Endothelial cell of umbilical vein (primary cell): ENCODE results near the gene MBD4. TPM values are rescaled to one million over a fixed set of nuclear protein-coding genes. Genes with fewer than 3 reads are reported as not detected.
A peak's percentile ranks its signal among the peaks of the same experiment; 100 is the strongest.

Experiments used
- BruUV-seq: library from RNA; stranded (reverse); fragments of 400-500 nt; replicated peaks from 2 replicates; lab custom pipeline; 2021; lab: Mats Ljungman, UMichigan
- CTCF ChIA-PET: fragments of 300-600, 350-600 bp; sonication (Branson Sonifier 250); formaldehyde crosslinking; loops from one replicate; lab custom pipeline; 2021; ENCODE audit warnings: antibody characterized with exemption, inconsistent platforms; lab: Charles Lee
- POLR2A ChIA-PET: fragments of 300-600, 350-600 bp; sonication (Branson Sonifier 250); formaldehyde crosslinking; loops from one replicate; lab custom pipeline; 2021; ENCODE audit warnings: antibody characterized with exemption, inconsistent platforms; lab: Charles Lee
- DNase-seq: peaks from one replicate; pipeline ENCODE4 v3.0.0-alpha.2; 2011; ENCODE audit warnings: low read depth, low spot score
- FAIRE-seq: peaks from 2 replicates; lab custom pipeline; 2011; peaks lifted over from hg19 to GRCh38; lab: Jason Lieb, UNC
- H2AFZ ChIP-seq: 2 replicates; pipeline ENCODE4 v1.6.0; 2012; ENCODE audit warnings: low read depth, low read length, control low read depth, inconsistent platforms
- H3K27ac ChIP-seq: 2 replicates; pipeline ENCODE4 v1.5.1; 2011; ENCODE audit warnings: low read depth, mild to moderate bottlenecking, control low read depth, low read length, moderate library complexity; ENCODE audit not compliant: insufficient read depth
- H3K27me3 ChIP-seq, 2 experiments: 2 replicates each; pipeline versions ENCODE4 v1.6.0 to v1.6.1; 2011; ENCODE audit warnings: low read length in 2 of 2, mixed read lengths in 1 of 2; ENCODE audit not compliant: control insufficient read depth in 2 of 2, insufficient read depth in 2 of 2
- H3K36me3 ChIP-seq, 2 experiments: 2 replicates in 1 of 2; 3 replicates in 1 of 2; pipeline ENCODE4 v1.5.1; 2011; ENCODE audit warnings: low read length in 2 of 2, mild to moderate bottlenecking in 1 of 2, moderate library complexity in 1 of 2; ENCODE audit not compliant: control insufficient read depth in 2 of 2, insufficient read depth in 2 of 2; ENCODE audit errors: extremely low read depth in 1 of 2
- H3K4me1 ChIP-seq: 3 replicates; pipeline ENCODE4 v1.5.1; 2011; ENCODE audit warnings: mild to moderate bottlenecking, low read length; ENCODE audit not compliant: control insufficient read depth, insufficient read depth; ENCODE audit errors: extremely low read depth
- H3K4me2 ChIP-seq: 2 replicates; pipeline ENCODE4 v1.6.1; 2011; ENCODE audit warnings: low read length, control low read depth, mixed read lengths; ENCODE audit not compliant: insufficient read depth
- H3K4me3 ChIP-seq, 3 experiments: fragments of 200-600 bp in 1 of 3; sonication (generic), shearing (Covaris generic) in 1 of 3; replicated peaks in 1 of 3; 2 replicates each; pipeline ENCODE4 v1.5.1; 2011 to 2016; ENCODE audit warnings: control low read depth in 3 of 3, low read length in 3 of 3, mild to moderate bottlenecking in 2 of 3, inconsistent platforms in 1 of 3, low read depth in 1 of 3, moderate library complexity in 1 of 3; ENCODE audit not compliant: insufficient read depth in 1 of 3
- H3K79me2 ChIP-seq: 2 replicates; pipeline ENCODE4 v1.6.0; 2012; ENCODE audit warnings: low read length, inconsistent platforms; ENCODE audit not compliant: control insufficient read depth, insufficient read depth
- H3K9ac ChIP-seq: replicated peaks from 2 replicates; pipeline ENCODE3; 2011; ENCODE audit warnings: low read length, control low read depth; ENCODE audit not compliant: insufficient read depth; ENCODE audit errors: extremely low read depth
- H3K9me1 ChIP-seq: replicated peaks from 3 replicates; pipeline ENCODE4 v1.6.0; 2011; ENCODE audit warnings: mild to moderate bottlenecking, low read length; ENCODE audit not compliant: control insufficient read depth, insufficient read depth; ENCODE audit errors: extremely low read depth
- H3K9me3 ChIP-seq: replicated peaks from 2 replicates; pipeline ENCODE4 v1.5.1; 2012; ENCODE audit warnings: low read length, inconsistent platforms; ENCODE audit not compliant: control insufficient read depth, insufficient read depth
- H4K20me1 ChIP-seq: replicated peaks from 2 replicates; pipeline ENCODE3; 2011; ENCODE audit warnings: mild to moderate bottlenecking, low read length; ENCODE audit not compliant: control insufficient read depth, insufficient read depth; ENCODE audit errors: extremely low read depth
- EZH2 ChIP-seq: IDR thresholded peaks from 2 replicates; pipeline ENCODE4 v1.6.1; 2012; ENCODE audit warnings: borderline replicate concordance, low read depth, mild to moderate bottlenecking, moderate library complexity, low read length, inconsistent platforms; ENCODE audit not compliant: severe bottlenecking
- FOS ChIP-seq: IDR thresholded peaks from 2 replicates; pipeline ENCODE4 v1.6.1; 2011; ENCODE audit warnings: mild to moderate bottlenecking, low read length, moderate library complexity, borderline replicate concordance; ENCODE audit not compliant: insufficient read depth
- GATA2 ChIP-seq: IDR thresholded peaks from 2 replicates; pipeline ENCODE4 v1.7.0; 2011; ENCODE audit warnings: low read depth, mild to moderate bottlenecking, moderate library complexity, mixed read lengths, low read length; ENCODE audit not compliant: insufficient read length, insufficient read depth
- JUN ChIP-seq: IDR thresholded peaks from 2 replicates; pipeline ENCODE4 v1.6.1; 2011; ENCODE audit warnings: borderline replicate concordance, low read depth; ENCODE audit not compliant: insufficient read length, insufficient read depth
- MYC ChIP-seq: IDR thresholded peaks from one replicate; pipeline ENCODE4 v1.6.1; 2011; ENCODE audit warnings: mild to moderate bottlenecking, low read depth, low read length
- POLR2AphosphoS5 ChIP-seq: IDR thresholded peaks from 2 replicates; pipeline ENCODE4 v1.6.1; 2012; ENCODE audit warnings: low read depth, mild to moderate bottlenecking, control low read depth, low read length, moderate library complexity; ENCODE audit not compliant: insufficient read depth
- dilution Hi-C: fragments of 300-500 bp; cut with MboI; formaldehyde crosslinking; loops from one replicate; pipeline ENCODE4 v1.15.0; 2019; ENCODE audit warnings: low sequenced_read_pairs; ENCODE audit not compliant: extremely low pct_ligation_motif_present
- intact Hi-C: fragments of 100-400 bp; cut with micrococcal nuclease; formaldehyde crosslinking; loops from one replicate; pipeline ENCODE4 v1.10.0; 2022
- polyA plus RNA-seq, 4 experiments: library from polyadenylated mRNA; depleted of rRNA in 3 of 4; stranded (reverse) in 3 of 4; unstranded in 1 of 4; fragments of >200 nt; gene quantifications; 2 replicates each; pipeline versions ENCODE4 v1.2.1 to v1.2.3, GENCODE V29; 2011 to 2012; ENCODE audit warnings: missing spikeins in 1 of 4
- total RNA-seq: library from RNA; stranded (reverse); gene quantifications from 2 replicates; pipeline ENCODE4 v1.2.3, GENCODE V29; 2021
- TF ChIP-seq, protein P1 (sequence below): IDR thresholded peaks from 2 replicates; pipeline ENCODE4 v1.6.1; 2011; ENCODE audit not compliant: insufficient read depth, insufficient read length
- TF ChIP-seq, protein P2 (sequence below), 2 donors: IDR thresholded peaks; 1 replicate in 1 of 2; 2 replicates in 1 of 2; pipeline ENCODE4 v1.5.1; 2011; ENCODE audit warnings: low read length in 2 of 2, mild to moderate bottlenecking in 2 of 2, moderate library complexity in 2 of 2, control low read depth in 1 of 2, inconsistent platforms in 1 of 2, low read depth in 1 of 2; ENCODE audit not compliant: insufficient read depth in 1 of 2; ENCODE audit errors: extremely low read depth in 1 of 2

Gene MBD4
- total and polyA plus RNA-seq, 2 donors (not counting 3 experiments of a cell fraction or from before 2014, with no cell fraction given) = 17.4 to 39.5 TPM

DNA sequence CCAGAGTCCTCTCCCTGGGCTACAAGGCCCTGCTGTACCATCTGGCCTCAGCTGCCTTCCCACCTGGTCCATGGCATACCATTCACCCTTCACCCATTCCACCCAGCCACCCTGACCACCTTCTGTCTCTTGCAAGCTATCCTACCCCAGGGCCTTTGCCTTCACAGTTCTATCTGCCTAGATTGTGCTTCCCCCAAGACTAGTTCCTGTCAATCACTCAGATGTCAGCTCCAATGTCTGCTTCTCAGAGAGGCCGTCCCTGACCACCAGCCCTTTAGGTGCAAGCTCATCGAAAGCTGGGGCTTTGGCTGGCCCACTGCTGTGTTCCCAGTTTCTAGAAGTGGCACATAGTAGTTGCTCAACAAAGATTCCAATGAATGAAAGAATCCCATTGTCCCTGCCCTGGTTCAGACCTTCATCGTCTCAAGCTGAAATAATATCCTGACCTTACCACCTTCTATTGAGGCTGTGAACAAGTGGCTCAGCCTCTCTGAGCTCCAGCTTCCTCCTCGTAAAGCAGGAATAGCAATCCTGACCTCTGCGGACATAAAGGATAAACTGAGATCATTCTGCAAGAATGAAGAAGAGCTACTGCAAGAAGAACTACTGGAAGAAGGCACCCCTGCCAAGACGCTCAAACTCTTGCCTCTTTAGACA, 27.1 kb downstream of the MBD4 start:
- Histone ChIP-seq H3K4me3 (no peak overlapping the region), H3K27ac (no peak overlapping the region), H3K4me2 (no peak overlapping the region), H3K9me3 (no peaks in the 10 kb centered on the region), H3K27me3 (no peaks in the 10 kb centered on the region), H3K9ac (no peak overlapping the region), H3K4me1 (peaks cover 7% of the 10 kb centered on the region), H4K20me1 (no peaks in the 10 kb centered on the region), H2AFZ (no peak overlapping the region), H3K36me3 (no peaks in the 10 kb centered on the region), H3K9me1 (no peaks in the 10 kb centered on the region), H3K79me2 (no peaks in the 10 kb centered on the region)
- TF ChIP-seq, protein P1, sequence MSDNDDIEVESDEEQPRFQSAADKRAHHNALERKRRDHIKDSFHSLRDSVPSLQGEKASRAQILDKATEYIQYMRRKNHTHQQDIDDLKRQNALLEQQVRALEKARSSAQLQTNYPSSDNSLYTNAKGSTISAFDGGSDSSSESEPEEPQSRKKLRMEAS = no peak
- no peak for TF ChIP-seq POLR2AphosphoS5
- TF ChIP-seq MYC = no peak
- TF ChIP-seq JUN = no peak
- TF ChIP-seq EZH2 = no peak
- no peak for TF ChIP-seq GATA2
- BruUV-seq = no TSS peak
- intact Hi-C loops (no loop called here), dilution Hi-C loops (no loop called here)
- FAIRE-seq (no peak), DNase-seq (peak; percentile 15)
- ChIA-PET POLR2A (no interaction called here), CTCF (interaction anchor here (0.9 to 2.2 kb wide), 3 partner anchors 11 to 29 kb away, joined by 3 to 6 read pairs (median 4); partner anchors contain the start of gene EFCAB12)

DNA sequence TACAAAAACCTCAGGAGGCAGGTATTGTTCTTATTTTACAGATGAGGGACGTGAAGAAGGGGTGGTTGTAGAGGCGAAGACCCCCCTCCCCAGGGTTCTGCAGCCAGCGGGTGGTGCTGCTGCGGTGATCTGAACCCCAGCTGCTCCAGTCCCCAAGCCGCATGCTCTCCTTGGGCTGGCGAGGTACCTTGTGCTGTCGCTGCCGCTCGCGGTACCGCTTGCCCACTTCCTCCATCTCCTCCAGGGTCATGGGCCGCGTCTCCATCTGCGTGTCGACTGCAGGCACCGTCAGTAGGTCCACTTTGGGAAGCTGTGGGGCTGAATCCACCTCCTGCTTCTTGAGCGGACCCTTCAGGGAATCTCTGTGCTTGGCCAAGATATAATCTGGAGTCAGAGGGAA, 28.8 kb downstream of the MBD4 start:
- Histone ChIP-seq H3K79me2 (no peaks in the 10 kb centered on the region), H3K9me3 (no peaks in the 10 kb centered on the region), H3K4me1 (peaks cover 2% of the 10 kb centered on the region), H3K4me2 (no peak overlapping the region), H2AFZ (no peak overlapping the region), H3K4me3 (no peak overlapping the region), H3K9me1 (no peaks in the 10 kb centered on the region), H3K27me3 (peaks cover 0 to 4% of the 10 kb centered on the region in 2 experiments), H3K9ac (no peak overlapping the region), H4K20me1 (no peaks in the 10 kb centered on the region), H3K36me3 (no peaks in the 10 kb centered on the region), H3K27ac (no peak overlapping the region)
- POLR2A ChIA-PET = no interaction called here
- CTCF ChIA-PET = interaction anchor here (1.0 to 1.1 kb wide), 2 partner anchors 12 to 18 kb away, joined by 3 read pairs; partner anchors contain the start of gene EFCAB12
- TF ChIP-seq, protein P2, sequence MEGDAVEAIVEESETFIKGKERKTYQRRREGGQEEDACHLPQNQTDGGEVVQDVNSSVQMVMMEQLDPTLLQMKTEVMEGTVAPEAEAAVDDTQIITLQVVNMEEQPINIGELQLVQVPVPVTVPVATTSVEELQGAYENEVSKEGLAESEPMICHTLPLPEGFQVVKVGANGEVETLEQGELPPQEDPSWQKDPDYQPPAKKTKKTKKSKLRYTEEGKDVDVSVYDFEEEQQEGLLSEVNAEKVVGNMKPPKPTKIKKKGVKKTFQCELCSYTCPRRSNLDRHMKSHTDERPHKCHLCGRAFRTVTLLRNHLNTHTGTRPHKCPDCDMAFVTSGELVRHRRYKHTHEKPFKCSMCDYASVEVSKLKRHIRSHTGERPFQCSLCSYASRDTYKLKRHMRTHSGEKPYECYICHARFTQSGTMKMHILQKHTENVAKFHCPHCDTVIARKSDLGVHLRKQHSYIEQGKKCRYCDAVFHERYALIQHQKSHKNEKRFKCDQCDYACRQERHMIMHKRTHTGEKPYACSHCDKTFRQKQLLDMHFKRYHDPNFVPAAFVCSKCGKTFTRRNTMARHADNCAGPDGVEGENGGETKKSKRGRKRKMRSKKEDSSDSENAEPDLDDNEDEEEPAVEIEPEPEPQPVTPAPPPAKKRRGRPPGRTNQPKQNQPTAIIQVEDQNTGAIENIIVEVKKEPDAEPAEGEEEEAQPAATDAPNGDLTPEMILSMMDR (IDR thresholded peaks at IDR 0.05; ENCODE audit: extremely low read depth in 1 of 2, insufficient read depth in 1 of 2, low read depth in 1 of 2, low read length in 2 of 2) = no peak
- TF ChIP-seq FOS = no peak
- no peak for TF ChIP-seq MYC
- no peak for TF ChIP-seq JUN
- DNase-seq (no peak), FAIRE-seq (no peak)
- intact Hi-C loops (no loop called here), dilution Hi-C loops (no loop called here)
- BruUV-seq = no TSS peak
